Choroid plexus epithelial cell (primary cell): Measurements from ENCODE around the gene ABCF2.

Experiments
- DNase-seq: peaks from one replicate; pipeline ENCODE4 v3.0.0-alpha.2; 2010; ENCODE audit warnings: low read depth
- H3K4me3 ChIP-seq: 2 replicates; pipeline ENCODE4 v1.5.1; 2011; ENCODE audit warnings: low read depth, mild to moderate bottlenecking, control low read depth, low read length, moderate library complexity
- CTCF ChIP-seq: conservative IDR thresholded peaks from 2 replicates; pipeline ENCODE4 v1.5.1; 2011; ENCODE audit warnings: low read depth, mild to moderate bottlenecking, control low read depth, inconsistent platforms, low read length, moderate library complexity

Gene ABCF2

GRCh38 chr7:151244196-151244840 lies 17.3 kb upstream of the ABCF2 start:
- TF ChIP-seq CTCF, result peak; percentile 90
- DNase-seq, result peak; percentile 64
- H3K4me3 ChIP-seq, result no peak overlapping the region

DNA sequence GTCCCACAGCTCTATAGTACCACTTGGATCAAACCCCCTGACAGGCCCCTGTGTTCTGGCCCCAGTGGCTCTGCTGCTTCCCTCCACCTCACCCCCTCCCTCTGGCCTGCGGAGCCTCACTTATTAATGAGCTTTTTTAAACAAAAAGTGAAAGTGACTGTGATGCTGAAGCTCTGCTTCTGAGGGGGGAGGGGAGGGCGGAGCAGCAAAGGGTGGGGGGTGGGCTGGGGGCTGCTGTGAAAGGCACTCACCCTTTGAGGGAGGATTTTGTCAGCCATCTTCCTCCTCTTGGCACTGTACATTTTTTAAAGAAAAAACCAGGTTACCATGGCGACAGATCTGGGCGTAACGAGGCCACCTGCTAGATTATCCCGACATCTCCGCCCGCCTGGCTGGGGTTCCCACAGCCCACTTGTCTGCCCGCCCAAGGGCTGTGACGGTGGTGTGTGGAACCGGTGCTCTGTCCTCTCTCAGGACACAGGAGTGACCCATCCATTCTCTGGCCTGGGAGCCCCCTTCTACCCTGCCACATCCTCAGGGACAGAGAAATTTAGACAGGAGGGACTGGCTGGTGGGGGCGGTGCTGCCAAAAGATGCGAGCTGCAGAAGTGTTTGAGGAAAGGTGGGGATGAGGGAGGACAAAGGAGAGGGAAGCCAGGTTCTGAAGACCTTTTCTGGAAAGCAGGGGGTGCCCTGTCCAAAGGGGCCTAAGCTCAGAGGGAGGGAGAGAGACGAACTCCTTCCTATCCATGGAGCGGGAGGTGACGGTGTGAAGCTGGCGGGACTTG lies 16.6 kb upstream of the ABCF2 start:
- H3K4me3 ChIP-seq, result no peak overlapping the region
- no peak for TF ChIP-seq CTCF
- DNase-seq, result no peak

- DNase-seq, result no peak
- no peak for TF ChIP-seq CTCF
- no peak overlapping the region for H3K4me3 ChIP-seq
Measured at GRCh38 chr7:151243045-151243349, 16.0 kb upstream of the ABCF2 start.

DNA sequence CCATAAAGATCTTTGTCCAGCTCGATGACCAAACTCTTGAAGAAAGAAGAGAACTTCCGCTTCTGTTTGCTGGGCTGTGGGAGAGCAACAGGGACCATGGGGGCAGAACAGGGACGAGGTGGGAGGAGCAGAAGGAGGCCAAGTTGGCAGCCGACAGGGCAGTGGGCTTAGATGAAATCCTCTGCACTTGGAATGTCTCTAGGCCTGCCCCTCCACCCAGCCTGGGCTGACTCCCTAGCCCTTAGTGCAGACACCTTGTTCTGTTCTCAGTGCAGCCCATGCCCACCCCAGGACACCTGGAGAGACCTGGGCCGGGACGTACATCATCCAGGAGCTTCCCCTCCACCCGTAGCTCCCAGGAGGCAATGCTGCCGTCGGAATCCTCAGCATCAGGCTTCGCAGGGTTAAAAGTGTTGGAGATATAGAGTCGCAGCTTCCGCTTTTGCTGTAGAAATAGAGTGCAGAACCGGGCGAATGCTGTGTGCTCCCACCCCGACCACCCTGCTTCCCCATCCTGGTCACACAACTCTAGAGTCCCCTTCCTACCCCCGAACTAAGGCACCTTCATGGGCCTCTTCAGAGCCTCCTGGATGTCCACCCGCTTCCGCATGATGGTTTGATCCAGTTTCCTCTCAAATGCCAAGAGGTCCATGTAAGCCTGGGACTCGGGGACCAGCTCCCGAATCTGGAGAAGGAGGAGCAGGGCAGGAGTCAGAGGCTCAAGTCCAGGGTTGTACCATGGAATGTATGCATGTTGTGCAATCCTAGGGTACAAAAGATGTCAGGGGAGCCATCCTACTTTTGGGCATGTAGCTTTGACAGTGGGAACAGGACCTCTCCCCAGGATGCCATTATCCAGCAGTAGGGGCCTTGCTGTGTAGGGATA lies 15.4 kb upstream of the ABCF2 start:
- no peak for DNase-seq
- TF ChIP-seq CTCF, result no peak
- no peak overlapping the region for H3K4me3 ChIP-seq

DNA sequence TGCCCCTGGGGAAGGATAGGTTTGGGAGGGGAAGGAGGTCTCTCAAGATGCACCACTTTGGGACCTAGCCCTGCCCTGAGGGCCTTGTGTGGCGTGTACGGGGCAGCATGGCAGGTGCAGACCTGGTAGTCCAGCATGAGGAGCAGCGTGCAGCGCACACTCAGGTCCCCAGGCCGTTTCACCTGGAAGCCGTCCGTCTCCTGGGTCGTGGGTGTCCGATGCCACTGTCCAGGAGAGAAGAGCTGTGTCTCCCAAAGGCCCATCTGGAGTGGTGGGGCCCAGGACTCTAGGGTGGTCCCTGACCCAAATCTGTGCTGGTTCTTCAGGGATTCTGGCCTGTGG lies 14.7 kb upstream of the ABCF2 start:
- TF ChIP-seq CTCF, result no peak
- no peak for DNase-seq
- H3K4me3 ChIP-seq, result no peak overlapping the region

GRCh38 chr7:151240942-151241754 lies 14.1 kb upstream of the ABCF2 start:
- H3K4me3 ChIP-seq, result no peak overlapping the region
- DNase-seq, result no peak
- no peak for TF ChIP-seq CTCF
